GM19395 (cell line): ENCODE data around the gene ERFE.

Source experiments
- ATAC-seq: cut with Tn5 transposase; IDR thresholded peaks from one replicate; pipeline ENCODE4 v1.9.1; 2021; ENCODE audit warnings: mild to moderate bottlenecking, moderate library complexity; ENCODE audit not compliant: unreplicated experiment

ERFE gene

DNA sequence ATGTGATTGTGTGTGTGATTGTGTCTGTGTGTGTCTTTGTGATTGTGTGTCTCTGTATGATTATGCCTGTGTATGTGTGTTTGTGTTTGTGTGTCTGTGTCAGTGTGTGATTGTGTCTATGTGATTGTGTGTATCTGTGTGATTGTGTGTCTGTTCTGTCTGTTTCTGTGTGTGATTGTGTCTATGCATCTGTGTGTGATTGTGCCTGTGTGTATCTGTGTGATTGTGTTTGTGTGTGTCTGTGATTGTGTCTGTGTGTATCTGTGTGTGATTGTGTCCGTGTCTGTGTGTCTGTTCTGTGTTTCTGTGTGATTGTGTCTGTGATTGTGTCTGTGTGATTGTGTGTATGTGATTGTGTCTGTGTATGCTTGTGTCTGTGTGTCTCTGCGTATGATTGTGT lies 32.4 kb upstream of the ERFE start:
- no peak for ATAC-seq

DNA sequence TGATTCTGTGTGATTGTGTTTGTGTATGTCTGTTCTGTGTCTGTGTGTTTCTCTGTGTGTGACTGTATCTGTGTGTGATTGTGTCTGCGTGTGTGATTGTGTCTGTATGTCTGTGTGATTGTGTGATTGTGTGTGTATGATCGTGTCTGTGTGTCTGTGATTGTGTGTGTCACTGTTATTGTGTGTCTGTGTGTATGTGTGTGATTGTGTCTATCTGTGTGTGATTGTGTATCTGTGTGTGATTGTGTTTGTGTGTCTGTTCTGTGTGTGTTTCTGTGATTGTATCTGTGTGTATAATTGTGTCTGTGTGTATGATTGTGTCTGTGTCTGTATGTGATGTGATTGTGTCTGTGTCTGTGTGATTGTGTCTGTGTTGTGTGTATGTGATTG lies 32.0 kb upstream of the ERFE start:
- no peak for ATAC-seq

DNA sequence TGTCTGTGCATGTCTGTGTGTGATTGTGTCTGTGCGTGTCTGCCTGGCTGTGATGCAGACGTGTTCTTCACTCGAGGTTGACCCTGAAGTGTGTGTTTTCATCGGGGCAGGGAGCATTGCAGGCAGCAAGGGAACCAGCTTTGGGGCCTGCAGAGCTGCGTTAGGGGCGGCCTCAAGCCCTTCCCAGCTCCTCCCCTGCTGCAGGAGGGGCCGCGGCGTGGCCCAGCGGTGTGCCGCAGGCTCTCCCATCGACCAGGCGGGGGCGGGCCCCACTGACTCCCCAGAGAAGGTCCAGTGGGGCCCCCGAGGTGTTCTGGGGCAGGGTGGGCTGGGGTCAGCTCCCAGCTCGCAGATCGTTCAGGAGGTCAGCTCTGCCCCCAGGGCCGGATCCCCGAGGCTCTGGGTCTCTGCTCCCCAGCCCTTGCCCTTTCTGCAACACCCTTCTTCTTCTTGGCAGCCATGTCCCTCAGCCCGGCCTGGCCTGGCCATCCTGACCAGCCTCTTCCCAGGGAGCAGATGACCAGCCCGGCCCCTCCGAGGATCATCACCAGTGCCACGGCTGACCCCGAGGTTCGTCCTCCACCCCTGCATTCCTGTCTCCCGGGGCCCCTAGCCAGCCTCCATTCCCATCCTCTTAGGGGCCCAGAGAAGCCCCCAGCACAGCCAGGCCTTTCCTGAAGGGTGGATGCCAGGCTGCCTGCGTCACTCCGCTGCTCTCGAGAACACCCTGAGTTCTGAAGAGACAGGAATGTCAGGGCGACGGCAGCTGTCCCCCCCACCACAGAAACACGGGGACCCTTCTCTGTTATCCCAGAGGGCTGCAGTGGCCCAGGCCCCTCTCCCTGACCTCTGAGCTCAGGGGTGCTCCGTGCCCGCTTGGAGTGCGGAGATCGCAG lies 31.4 kb upstream of the ERFE start:
- no peak for ATAC-seq

DNA sequence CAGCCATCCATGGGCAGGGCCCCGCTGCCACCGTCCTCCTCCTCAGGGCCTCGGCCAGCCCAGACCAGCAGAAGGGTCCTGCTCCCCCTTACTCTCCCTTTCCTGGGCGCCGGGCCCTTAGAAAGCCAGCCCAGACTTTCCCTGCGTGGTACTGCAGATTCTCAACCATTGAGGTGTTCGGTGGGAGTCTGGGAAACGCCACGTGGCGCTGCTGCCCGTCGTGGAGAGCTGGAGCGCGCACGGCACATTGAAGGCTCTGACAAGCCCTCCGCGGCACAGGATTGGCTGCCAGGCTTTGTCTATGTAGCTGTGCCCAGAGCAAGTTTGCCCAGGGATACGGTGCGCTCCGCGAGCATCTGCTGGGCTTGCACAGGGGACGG lies 30.7 kb upstream of the ERFE start:
- no peak for ATAC-seq

DNA sequence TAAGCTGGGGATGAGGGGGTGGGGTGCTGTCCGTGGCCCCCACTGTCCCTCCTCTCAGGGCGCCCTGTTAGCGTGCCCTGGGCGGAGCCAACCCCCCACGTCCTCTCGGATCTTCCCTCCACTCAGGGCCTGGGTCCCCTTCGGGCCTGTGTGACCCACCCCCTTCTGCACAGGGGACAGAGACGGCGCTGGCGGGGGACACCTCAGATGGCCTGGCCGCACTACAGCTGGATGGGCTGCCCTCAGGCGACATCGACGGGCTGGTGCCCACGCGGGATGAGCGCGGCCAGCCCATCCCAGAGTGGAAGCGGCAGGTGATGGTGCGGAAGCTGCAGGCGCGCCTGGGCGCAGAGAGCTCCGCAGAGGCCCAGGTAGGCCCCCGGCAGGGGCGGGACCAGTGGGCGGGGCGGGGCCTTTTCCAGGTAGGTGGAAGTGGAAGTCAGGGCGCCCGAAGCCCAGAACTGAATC lies 30.2 kb upstream of the ERFE start:
- no peak for ATAC-seq

DNA sequence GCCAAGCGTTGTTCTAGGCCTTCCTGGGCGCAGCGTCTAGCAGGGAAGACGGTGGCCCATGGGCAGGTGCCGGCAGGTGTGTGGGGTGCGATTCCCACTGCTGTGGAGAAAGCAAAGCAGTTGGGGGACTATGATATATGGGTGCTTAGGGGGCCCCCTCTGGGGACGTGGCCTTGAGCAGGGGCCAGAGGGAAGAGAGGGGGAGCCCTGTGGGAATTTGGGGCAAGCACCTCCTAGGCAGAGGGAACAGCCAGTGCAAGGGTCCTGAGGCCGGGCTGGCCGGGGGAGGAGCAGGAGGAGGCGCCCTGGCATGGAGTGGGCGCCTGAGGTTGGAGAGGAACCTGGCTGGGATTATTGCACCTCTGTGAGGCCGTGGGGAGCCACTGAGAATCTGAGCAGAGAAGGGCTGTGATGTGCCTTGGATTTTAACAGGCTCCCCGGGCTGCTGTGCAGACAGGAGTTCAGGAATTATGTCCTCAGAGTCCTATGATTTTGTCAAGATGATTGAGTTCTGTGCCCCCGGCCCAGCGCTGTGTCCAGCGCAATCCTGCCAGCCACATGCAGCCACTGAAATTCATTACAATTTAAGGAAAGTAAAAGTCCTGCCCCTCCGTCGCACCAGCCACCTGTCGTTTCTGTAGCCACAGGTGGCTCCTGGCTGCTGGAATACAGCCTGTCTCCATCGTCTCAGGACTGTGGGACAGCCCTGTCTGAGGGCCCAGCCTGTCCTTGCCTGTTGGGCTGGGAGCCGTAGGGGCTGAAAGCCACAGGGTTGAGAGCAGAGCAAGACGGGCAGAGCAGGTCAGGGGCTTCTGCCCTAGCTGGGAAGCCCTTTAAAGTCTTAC lies 29.4 kb upstream of the ERFE start:
- no peak for ATAC-seq

DNA sequence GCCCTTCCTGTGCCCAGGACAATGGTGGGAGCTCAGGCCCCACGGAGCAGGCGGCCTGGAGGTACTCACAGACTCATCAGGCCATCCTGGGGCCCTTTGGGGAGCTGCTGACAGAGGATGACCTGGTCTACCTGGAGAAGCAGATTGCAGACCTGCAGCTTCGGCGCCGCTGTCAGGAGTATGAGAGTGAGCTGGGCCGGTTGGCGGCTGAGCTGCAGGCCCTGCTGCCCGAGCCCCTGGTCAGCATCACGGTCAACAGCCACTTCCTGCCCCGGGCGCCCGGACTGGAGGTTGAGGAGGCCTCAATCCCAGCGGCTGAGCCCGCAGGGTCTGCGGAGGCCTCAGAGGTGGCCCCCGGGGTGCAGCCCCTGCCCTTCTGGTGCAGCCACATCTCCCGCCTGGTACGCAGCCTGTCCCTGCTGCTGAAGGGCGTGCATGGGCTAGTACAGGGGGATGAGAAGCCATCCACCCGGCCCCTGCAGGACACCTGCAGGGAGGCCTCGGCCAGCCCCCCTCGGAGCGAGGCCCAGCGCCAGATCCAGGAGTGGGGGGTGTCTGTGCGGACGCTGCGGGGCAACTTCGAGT lies 28.6 kb upstream of the ERFE start:
- ATAC-seq = no peak

DNA sequence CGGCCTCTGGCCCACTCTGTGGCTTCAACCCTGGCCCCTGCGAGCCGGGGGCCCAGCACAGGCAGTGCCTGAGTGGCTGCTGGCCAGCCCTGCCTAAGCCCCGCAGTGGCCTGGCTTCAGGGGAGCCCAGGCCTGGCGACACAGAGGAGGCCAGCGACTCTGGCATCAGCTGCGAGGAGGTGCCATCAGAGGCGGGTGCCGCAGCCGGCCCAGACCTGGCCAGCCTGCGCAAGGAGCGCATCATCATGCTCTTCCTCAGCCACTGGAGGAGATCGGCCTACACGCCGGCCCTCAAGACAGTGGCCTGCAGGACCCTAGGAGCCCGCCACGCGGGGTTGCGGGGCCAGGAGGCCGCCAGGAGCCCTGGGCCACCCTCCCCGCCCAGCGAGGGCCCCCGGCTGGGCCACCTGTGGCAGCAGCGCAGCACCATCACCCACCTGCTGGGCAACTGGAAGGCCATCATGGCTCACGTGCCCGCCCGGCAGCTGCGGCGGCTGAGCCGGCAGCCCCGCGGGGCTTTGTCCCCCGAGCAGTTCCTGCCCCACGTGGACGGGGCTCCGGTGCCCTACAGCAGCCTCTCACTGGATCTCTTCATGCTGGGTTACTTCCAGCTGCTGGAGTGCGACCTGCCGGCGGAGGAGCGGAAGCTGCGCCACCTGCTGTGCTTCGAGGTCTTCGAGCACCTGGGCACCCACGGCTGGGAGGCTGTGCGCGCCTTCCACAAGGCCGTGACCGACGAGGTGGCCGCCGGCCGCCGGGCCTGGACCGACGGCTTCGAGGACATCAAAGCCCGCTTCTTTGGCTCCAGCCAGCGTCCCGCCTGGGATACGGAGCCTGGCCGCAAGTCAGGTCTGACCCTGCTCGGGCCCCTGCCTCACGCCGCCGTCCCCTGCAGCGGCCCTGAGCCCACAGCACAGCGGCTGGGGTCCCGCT lies 27.8 kb upstream of the ERFE start:
- ATAC-seq = no peak

DNA sequence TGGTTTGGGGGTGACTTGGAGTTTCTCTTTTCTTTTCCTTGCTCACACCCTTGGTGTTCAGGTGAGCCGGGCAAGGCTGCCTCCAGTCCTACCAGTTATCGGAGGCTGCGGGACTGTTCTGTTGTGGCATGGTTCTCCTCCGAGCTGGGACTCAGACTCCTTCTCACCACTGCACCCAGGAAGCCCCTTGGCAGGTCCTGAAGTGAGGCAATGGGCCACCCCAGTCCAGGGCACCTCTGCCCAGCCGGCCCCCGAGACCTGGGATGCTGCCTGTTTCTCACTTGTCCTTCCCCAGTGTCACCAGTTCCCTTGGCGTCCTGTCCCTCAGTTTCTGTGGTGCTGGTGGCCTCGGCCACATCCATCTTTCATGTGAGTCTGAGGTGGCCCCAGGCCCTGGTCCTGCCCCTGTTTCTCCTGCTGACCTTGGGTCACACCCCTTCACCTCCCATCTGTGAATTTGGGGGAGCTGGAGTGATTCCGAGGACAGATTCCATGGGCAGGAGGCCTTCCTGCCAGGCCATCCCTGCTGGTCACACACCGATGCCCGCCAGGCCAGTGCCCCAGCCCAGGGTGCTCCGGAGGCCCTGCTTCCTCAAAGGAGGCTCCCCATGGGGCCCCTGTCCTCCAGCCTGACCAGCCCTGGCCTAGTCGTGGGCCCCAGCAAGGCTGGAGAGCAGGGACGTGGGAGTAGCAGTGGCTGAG lies 26.9 kb upstream of the ERFE start:
- no peak for ATAC-seq

DNA sequence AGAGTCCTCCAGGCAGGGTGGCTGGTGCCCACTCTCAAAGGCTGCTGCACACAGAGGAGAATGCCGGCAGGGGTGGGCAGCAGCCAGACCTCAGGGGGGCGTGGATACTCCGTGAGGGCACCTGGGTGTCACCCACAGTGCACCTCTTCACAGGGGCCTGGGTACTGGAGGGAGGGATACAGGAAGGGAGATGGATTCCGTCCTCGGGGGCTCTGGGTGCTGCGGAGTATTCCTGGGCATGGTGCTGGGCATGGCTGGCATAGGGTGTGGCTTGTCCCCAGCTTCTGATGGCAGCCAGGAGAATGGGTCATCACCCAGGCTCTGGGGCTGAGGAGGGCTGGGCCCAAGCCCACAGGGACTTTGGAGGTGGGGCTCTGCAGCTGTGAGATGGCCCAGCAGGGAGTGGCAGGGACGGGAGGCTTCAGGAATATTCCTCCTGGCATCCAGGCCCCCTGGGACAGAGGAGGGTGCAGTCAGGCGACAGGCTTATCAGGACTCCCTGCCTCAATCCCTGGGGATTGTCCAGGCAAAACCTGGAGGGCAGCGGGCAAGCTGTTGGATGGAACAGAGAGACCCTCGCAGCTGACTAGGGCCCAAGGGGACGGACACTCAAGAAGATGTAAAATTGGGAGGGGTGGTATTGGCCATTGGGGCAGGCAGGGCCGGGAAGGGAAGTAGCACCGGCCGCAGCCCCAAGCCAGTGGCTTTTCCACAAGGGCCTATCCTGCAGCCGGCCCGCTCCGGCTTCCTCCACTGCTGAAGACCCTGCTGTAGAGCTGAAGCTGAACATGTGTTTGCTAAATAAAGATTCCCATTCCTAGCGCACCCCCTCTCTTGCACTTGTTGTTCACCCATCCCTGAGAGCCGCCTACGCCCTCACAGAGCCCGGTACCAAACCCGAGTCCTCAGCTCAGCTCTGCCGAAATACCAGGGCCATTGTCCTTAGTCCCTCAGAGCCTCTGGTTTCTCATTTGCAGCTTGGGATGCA lies 26.0 kb upstream of the ERFE start:
- ATAC-seq = no peak

DNA sequence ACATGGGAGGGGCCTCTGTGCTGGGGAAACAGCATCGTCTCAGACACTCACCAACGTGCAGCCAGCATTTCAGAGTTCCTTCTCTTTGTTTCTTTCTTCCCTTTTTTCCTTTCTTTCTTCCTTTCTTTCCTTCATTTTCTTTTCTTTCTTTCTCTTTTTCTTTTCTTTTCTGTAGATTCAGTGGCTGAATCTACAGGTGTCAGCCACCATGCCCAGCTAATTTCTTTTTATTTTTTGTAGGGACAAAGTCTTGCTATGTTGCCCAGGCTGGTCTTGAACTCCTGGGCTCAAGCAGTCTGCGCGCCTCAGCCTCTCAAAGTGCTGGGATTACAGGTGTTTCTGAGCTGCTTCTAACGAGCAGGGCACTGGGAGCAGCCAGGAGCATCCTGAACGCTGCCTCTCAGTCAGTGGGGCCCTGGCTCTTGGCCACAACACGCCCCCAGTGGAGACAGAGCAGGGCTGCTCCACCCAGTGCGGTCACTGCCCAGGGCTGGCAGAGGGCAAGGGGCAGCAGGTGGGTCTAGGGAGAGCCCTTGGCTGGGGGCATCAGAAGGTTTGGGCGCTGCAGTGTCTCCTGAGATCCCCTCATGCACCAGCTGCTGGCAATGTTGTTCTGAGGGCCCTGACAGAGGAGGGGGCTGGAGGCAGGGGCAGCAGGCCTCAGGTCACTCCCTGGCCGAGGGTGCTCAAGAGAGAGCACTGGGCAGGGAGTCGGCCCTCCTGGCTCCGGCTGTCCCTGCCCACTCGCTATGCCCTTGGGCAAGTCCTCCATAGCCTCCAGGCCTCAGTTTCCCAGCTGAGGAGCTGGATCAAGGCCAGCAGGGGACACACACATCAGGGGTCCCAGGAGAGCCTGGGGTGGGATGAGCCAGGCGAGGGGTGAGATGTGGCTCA lies 25.0 kb upstream of the ERFE start:
- no peak for ATAC-seq

DNA sequence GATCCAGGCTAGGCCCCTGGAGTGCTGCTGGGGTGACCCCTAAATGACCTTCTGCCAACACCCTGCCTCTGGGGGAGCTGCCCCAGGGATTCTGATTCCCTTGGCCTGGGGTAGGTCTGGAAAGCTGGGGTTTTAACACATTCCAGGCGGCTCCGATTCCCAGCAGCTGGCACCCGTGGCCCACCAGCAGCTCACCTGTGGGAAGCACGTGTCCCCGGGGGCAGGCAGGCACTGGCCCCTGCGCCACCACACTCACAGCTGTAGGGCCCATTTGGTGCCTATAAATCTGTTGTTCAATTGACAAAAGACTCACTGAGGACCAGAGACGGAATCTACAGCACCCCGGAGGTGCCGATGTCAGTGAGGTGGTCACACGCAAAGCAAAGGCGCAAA lies 24.4 kb upstream of the ERFE start:
- no peak for ATAC-seq

DNA sequence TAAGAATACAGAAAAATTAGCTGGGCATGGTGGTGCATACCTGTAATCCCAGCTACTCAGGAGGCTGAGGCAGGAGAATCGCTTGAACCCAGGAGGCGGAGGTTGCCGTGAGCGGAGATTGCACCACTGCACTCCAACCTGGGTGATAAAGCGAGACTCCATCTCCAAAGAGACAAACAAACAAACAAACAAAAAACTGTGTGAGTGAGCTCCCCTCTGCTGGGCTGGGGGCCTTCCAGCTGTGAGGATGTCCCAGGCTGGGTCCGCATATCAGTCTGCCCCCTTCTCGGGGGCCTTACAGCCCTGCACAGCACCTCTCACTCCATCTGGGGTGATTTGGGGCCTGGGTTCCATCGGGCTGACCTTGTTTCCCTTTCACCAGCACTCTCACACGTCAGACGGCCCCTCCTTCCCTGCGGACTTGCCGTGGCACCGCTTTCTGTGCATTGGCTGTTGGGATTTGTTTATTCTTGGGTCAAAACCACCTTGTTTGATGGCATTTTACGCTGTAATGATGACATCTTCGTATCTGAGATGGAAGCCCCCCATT lies 23.1 kb upstream of the ERFE start:
- ATAC-seq = no peak

DNA sequence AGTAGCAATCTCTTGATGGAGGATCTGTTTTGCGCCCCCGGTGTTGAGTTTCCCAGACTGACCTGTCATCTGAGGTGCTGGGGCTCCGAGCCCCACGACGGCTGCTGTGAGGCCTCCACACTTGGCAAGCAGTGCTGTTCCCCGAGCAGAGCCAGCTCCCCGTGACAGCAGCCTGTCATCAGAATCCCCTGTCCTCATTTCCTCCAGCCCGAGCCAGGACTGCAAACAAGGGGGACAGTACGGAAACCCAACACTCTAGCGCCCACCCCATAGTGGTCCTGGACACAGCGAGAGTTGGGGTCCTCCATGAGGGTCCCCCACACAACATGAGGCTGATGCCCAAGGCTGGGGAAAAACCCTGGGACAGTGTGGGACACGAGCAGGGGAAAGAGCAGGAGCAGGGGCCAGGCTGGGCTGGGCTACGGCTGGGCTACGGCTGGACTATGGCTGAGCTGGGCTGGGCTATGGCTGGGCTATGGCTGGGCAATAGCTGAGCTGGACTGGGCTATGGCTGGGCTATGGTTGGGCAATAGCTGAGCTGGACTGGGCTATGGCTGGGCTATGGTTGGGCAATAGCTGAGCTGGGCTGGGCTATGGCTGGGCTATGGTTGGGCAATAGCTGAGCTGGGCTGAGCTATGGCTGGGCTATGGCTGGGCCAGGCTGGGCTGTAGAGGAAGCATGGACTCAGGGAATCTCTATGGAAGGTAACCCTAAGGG lies 21.8 kb upstream of the ERFE start:
- ATAC-seq = no peak

DNA sequence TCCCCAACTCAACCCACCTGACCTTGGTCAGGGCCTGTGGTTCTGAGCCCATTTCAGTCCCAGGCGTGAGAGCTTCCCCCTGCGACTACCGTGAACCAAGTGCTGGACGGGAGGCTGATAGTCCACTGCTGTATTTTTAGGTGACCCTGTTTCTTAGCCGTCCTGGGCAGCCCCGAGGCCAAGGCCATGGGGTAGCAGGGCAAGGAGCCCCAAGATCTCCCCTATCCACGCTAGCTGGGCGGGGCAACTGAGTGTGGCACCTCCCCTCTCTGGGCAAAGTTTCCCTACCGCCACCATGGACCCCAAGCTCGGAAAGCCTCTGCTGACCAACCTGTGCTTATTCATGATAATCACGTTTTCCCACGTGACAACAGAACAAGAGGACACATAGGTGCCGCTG lies 20.9 kb upstream of the ERFE start:
- ATAC-seq = no peak

DNA sequence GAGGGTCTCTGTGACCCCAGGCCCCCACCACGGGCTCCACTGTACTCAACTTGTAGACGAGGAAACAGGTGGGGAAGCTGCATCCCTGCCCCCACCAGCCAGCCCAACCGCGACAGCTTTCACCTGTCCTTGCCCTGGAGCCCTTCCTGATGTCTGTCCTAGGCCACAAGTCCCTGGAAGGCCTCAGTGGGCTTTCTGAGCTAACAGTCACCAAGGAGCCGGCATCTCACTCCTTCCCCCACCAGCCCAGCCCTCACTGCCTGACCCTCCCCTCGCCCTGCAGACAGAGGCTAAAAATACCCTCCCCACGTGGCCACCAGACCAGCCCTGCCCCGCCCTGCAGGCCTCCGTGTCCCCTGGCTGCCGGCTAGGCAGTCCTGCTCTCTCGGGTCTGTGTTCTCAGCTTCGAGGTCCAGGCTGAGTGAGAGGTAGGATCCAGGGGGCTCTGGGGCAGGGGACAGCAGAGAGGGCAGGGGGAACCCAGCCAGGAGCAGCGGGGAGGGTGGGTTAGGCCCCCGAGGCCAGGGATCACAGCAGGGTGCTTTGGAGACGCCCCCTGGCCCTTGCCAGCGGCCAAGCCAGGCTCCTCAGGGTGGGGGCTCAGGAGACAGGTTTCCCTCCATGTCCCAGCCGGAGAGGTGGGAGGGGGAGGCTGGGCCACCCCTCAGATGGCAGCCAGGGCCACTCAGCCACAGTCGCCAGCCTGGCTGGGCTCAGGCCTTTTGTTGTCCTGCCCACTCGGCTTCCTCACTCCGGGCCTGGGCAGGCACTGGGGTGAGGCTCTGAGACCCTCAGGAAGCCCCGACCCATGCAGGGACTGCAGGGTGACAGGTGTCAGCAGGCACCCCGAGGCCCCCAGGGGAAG lies 20.2 kb upstream of the ERFE start, which contains the start of gene KLHL30:
Gene KLHL30, plus strand, starts transcription at position 338 of the 865 bp plus-strand sequence. CDS start 2,087 bp downstream, outside the sequence.
- no peak for ATAC-seq
